OCI-LY7 (cell line): ENCODE results near the gene MAP3K14. TPM values are rescaled to one million over a fixed set of nuclear protein-coding genes. Genes with fewer than 3 reads are reported as not detected.

ENCODE experiments used
- BruUV-seq: library from RNA; stranded (reverse); fragments of 400-500 nt; replicated peaks from 2 replicates; lab custom pipeline; 2021; lab: Mats Ljungman, UMichigan
- CTCF ChIA-PET: fragments of 300-600 bp; sonication (Branson Sonifier 250); formaldehyde crosslinking; loops from one replicate; lab custom pipeline; 2022; ENCODE audit warnings: antibody characterized with exemption; ENCODE audit not compliant: unreplicated experiment; lab: Charles Lee
- POLR2A ChIA-PET: fragments of 300-600 bp; sonication (Branson Sonifier 250); formaldehyde crosslinking; loops from one replicate; lab custom pipeline; 2022; ENCODE audit warnings: antibody characterized with exemption; lab: Charles Lee
- DNase-seq: peaks from one replicate; pipeline ENCODE4 v3.0.0-alpha.2; 2015; ENCODE audit warnings: low spot score
- H2AFZ ChIP-seq: fragments of 200-600 bp; sonication (generic), shearing (Covaris generic); 2 replicates; pipeline ENCODE4 v1.6.1; 2014; ENCODE audit warnings: mild to moderate bottlenecking, antibody characterized with exemption, low read length, moderate library complexity
- H3K27ac ChIP-seq: fragments of 200-600 bp; sonication (generic); 2 replicates; pipeline ENCODE4 v1.5.1; 2014; ENCODE audit warnings: mixed run types, low read depth, mild to moderate bottlenecking, moderate library complexity, low read length, inconsistent platforms; ENCODE audit not compliant: poor library complexity, severe bottlenecking
- H3K36me3 ChIP-seq: fragments of 200-600 bp; sonication (generic); 2 replicates; pipeline ENCODE4 v1.6.1; 2014; ENCODE audit warnings: mild to moderate bottlenecking, antibody characterized with exemption, low read length, moderate library complexity, mixed read lengths; ENCODE audit not compliant: insufficient read depth
- H3K4me1 ChIP-seq: fragments of 200-600 bp; sonication (generic); 2 replicates; pipeline ENCODE4 v1.5.1; 2014; ENCODE audit warnings: mild to moderate bottlenecking, low read length; ENCODE audit not compliant: insufficient read depth, poor library complexity, severe bottlenecking
- H3K4me2 ChIP-seq: fragments of 200-600 bp; sonication (generic); 2 replicates; pipeline ENCODE4 v1.6.1; 2014; ENCODE audit warnings: mild to moderate bottlenecking, low read length
- H3K4me3 ChIP-seq: fragments of 200-600 bp; sonication (generic); 2 replicates; pipeline ENCODE4 v1.5.1; 2014; ENCODE audit warnings: mild to moderate bottlenecking, low read depth, low read length; ENCODE audit not compliant: poor library complexity, severe bottlenecking
- H3K79me2 ChIP-seq: fragments of 200-600 bp; sonication (generic); 2 replicates; pipeline ENCODE4 v1.6.1; 2016; ENCODE audit warnings: low read depth, mild to moderate bottlenecking, low read length, moderate library complexity, mixed read lengths; ENCODE audit not compliant: insufficient read depth
- H3K9me2 ChIP-seq: fragments of 200-600 bp; sonication (generic); 2 replicates; pipeline ENCODE4 v1.6.1; 2016; ENCODE audit warnings: mild to moderate bottlenecking, low read length, mixed read lengths; ENCODE audit not compliant: insufficient read depth
- H3K9me3 ChIP-seq: fragments of 200-600 bp; sonication (generic); 2 replicates; pipeline ENCODE4 v1.6.1; 2014; ENCODE audit warnings: mild to moderate bottlenecking, mixed run types, low read length, mixed read lengths
- H4K20me1 ChIP-seq: fragments of 200-600 bp; sonication (generic); 2 replicates; pipeline ENCODE4 v1.6.1; 2014; ENCODE audit warnings: mild to moderate bottlenecking, antibody characterized with exemption, low read length, moderate library complexity, mixed read lengths; ENCODE audit not compliant: insufficient read depth
- EZH2phosphoT487 ChIP-seq: fragments of 200-600 bp; sonication (generic); IDR thresholded peaks from 2 replicates; pipeline ENCODE4 v1.6.1; 2018; ENCODE audit warnings: low read depth, borderline replicate concordance, mild to moderate bottlenecking, mixed run types, antibody characterized with exemption, low read length, moderate library complexity, mixed read lengths
- intact Hi-C: fragments of 100-400 bp; cut with micrococcal nuclease; formaldehyde crosslinking; loops from one replicate; pipeline ENCODE4 v1.10.0; 2022; ENCODE audit not compliant: unreplicated experiment
- total RNA-seq, 2 experiments: library from RNA; depleted of rRNA in 1 of 2; stranded (reverse); fragments of >200 nt in 1 of 2; shearing (Covaris generic) in 1 of 2; gene quantifications; 2 replicates each; pipeline ENCODE4 v1.2.3, GENCODE V29; 2014 to 2022
- TF ChIP-seq, protein P1 (sequence below): fragments of 200-600 bp; sonication (generic); conservative IDR thresholded peaks from 2 replicates; pipeline ENCODE4 v1.5.1; 2014; ENCODE audit warnings: mild to moderate bottlenecking, antibody characterized with exemption, low read length, moderate library complexity, mixed read lengths

The MAP3K14 gene
- total RNA-seq, 2 experiments from 2014 or later = 12.3 to 21.2 TPM

DNA sequence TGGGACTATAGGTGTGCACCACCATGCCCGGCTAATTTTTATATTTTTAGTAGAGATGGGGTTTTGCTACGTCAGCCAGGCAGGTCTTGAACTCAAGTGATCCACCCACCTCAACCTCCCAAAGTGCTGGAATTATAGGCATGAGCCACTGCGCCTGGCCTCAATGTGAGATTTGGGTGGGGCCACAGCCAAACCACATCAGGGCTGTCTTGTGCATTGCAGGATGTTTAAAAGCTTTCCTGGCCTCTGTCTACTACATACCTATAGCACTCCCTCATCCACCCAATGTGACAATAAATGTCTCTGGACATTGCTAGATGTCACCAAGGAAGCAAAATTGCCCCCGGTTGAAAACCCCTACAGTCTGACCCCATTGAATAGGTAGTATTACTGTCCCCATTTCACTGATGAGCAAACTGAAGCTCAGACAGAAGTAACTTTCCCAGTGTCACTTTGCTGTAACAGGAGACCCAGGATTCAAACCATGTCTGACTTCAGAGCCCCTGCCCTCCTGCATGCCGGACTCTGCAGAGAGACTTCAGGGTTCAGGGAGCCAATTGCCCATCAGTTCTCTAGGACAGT, 3.6 kb upstream of the MAP3K14 start:
- TF ChIP-seq EZH2phosphoT487 = no peak
- TF ChIP-seq, protein P1, sequence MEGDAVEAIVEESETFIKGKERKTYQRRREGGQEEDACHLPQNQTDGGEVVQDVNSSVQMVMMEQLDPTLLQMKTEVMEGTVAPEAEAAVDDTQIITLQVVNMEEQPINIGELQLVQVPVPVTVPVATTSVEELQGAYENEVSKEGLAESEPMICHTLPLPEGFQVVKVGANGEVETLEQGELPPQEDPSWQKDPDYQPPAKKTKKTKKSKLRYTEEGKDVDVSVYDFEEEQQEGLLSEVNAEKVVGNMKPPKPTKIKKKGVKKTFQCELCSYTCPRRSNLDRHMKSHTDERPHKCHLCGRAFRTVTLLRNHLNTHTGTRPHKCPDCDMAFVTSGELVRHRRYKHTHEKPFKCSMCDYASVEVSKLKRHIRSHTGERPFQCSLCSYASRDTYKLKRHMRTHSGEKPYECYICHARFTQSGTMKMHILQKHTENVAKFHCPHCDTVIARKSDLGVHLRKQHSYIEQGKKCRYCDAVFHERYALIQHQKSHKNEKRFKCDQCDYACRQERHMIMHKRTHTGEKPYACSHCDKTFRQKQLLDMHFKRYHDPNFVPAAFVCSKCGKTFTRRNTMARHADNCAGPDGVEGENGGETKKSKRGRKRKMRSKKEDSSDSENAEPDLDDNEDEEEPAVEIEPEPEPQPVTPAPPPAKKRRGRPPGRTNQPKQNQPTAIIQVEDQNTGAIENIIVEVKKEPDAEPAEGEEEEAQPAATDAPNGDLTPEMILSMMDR = no peak
- Histone ChIP-seq H3K4me3 (no peak overlapping the region), H3K27ac (no peak overlapping the region), H3K4me2 (no peak overlapping the region), H4K20me1 (peaks cover 5% of the 10 kb centered on the region; the same call in 1 of the 2 replicates), H3K36me3 (no peaks in the 10 kb centered on the region), H3K9me3 (no peaks in the 10 kb centered on the region), H3K79me2 (peaks cover 10% of the 10 kb centered on the region), H3K4me1 (peaks cover 13% of the 10 kb centered on the region), H2AFZ (no peak overlapping the region), H3K9me2 (no peaks in the 10 kb centered on the region)
- intact Hi-C loops = no loop called here
- no peak for DNase-seq
- BruUV-seq = no TSS peak
- POLR2A ChIA-PET = interaction anchor here (0.6 to 0.7 kb wide), 2 partner anchors 9 to 44 kb away, joined by 3 to 6 read pairs; no protein-coding TSS in a partner anchor
- CTCF ChIA-PET = no interaction called here

DNA sequence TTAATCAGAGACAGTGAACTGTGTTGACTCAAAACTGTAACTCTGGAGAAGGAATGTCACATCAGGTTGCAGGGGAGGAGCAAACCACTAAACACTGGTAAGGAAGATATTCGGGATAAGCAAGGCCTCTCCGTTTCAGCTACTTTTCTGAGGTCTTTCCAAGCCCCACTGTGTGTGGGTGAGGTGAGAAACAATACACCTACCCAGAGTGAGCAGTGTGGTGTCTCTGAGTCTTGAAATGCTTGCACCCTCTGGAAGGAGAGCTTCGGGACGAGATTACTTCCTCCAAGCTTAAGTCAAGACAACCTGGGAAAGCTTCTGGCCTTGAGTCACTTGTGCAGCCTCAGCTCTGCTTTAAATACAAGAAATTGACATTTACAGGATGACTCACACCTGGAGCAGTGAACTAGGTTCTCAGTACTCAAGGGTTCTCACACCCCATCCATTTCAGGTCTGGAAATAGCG, 2.5 kb upstream of the MAP3K14 start:
- ChIA-PET CTCF (no interaction called here), POLR2A (interaction anchor here (0.7 to 0.8 kb wide), 2 partner anchors 45 to 93 kb away, joined by 3 to 6 read pairs; no protein-coding TSS in a partner anchor)
- H3K4me2 ChIP-seq = no peak overlapping the region
- peaks cover 16% of the 10 kb centered on the region for H3K4me1 ChIP-seq
- BruUV-seq = no TSS peak
- H2AFZ ChIP-seq = no peak overlapping the region
- intact Hi-C loops = loop anchor here (5.0 kb wide), 1 partner anchor 92 kb away; no protein-coding TSS in a partner anchor
- H3K9me2 ChIP-seq = no peaks in the 10 kb centered on the region
- peaks cover 22% of the 10 kb centered on the region for H3K79me2 ChIP-seq
- H3K36me3 ChIP-seq = no peaks in the 10 kb centered on the region
- H4K20me1 ChIP-seq = peaks cover 5% of the 10 kb centered on the region; the same call in 1 of the 2 replicates
- H3K27ac ChIP-seq = no peak overlapping the region
- TF ChIP-seq, protein P1 = no peak
- no peak for TF ChIP-seq EZH2phosphoT487
- H3K9me3 ChIP-seq = no peaks in the 10 kb centered on the region
- H3K4me3 ChIP-seq = no peak overlapping the region
- no peak for DNase-seq
